GM18909 (cell line): Measurements from ENCODE around the gene CCBE1.
"Not testable (repeated sequence)": the region's sequence is repeated elsewhere in the genome, so short reads cannot be mapped to it uniquely, and the experiment has no call there.

Experiments used
- ATAC-seq: cut with Tn5 transposase; IDR thresholded peaks from one replicate; pipeline ENCODE4 v1.9.1; 2021; ENCODE audit warnings: mild to moderate bottlenecking; ENCODE audit not compliant: unreplicated experiment, poor library complexity

Gene CCBE1

DNA sequence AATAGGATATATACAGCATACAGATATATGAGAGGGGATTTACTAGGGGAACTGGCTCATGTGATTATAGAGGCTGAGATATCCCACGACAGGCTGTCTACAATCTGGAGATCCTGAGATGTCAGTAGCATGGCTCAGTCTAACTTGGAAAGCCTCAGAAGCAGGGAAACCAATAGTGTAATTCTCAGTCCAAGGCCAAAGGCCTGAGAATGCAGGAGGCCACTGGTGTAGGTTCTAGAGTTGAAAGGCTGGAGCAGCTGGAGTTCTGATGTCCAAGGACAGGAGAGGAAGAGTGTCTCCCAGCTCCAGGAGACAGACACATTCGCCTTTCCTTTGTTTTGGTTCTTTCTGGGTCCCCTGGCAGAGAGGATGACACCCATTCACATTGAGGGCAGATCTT, 20.1 kb upstream of the CCBE1 start:
- ATAC-seq, result no peak

DNA sequence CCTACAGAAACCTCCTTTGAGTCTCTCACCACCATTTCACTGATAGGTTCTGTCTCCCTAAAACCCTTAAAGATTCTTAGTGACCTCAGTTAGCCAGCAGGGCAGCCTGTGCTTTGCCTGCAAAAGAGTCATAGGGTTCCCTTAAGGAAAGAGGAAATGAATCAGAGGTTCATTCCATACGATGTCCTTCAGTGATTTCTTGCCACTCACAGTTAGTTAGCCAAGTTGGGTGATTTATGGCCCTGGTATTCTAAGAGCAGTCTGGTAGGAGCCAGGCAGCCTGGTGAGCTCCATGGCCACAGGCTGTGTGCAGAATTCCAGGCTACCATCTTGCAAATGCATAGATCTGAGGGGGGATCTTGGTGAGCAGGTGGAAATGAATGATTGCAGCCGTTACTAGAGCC, 18.7 kb upstream of the CCBE1 start:
- ATAC-seq, result no peak

DNA sequence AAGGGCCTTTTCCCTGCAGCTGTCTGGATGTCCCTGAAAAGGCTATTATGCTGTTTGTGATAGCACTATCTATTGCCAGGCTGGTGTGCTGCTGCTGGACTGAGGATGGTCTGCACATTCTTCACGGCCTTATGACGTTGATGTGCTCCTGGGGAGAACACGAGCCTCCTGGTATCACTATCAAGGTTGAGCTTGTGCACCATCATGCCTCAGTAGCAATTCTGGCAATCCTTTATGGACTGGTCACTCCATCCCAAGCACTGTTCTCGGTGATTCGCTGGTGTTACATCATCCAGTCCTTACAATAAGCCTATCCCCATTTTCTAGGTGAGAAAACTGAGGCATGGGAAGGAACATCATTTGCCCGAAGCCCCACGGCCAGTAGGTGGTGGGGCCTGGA, 18.2 kb upstream of the CCBE1 start:
- no peak for ATAC-seq

DNA sequence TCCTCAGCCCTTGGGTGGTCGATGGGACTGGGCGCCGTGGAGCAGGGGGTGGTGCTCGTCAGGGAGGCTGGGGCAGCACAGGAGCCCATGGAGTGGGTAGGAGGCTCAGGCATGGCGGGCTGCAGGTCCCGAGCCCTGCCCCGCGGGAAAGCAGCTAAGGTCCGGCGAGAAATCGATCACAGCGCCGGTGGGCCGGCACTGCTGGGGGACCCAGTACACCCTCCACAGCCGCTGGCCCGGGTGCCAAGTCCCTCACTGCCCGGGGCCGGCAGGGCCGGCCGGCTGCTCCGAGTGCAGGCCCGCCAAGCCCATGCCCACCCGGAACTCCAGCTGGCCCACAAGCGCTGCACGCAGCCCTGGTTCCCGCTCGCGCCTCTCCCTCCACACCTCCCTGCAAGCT, 16.9 kb upstream of the CCBE1 start:
- ATAC-seq, result not testable (repeated sequence)

DNA sequence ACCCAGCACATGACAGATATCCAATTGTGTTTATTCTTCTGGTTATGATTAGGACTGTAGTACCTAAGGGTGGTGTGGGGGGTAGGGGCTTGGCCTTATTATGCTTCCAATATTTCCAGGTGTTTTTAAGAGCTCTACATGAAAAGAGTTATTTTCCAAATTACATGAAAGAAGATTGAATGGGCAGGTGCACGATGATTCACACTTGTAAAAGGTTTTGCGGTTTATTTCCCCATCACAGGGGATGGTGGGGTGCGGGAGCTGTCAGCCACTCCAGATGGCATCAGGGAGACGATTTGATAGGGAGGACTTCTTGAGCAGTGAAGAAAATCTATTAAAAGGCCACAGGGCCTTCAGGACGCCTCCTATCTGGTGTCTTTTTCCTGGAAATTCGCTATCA, 15.1 kb upstream of the CCBE1 start:
- ATAC-seq, result no peak

DNA sequence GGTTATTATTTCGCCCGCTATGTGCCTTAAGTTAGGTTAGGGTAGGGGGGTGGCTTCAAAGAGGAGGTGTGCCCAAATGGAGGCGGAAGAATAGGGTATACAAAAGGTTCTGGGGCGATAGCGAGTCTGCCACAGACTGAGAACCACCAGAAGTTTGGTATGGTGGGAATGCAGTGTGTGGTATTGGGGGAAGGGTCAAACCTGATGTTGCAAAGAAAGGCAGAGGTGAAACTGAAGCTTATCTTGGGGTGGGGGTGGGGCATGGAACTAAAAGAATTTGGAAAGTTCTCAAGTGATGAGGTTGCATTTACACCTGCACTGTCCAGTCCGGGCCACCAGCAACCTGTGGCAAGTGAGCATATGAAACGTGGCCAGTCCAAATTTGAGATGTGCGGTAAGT, 11.8 kb upstream of the CCBE1 start:
- no peak for ATAC-seq

DNA sequence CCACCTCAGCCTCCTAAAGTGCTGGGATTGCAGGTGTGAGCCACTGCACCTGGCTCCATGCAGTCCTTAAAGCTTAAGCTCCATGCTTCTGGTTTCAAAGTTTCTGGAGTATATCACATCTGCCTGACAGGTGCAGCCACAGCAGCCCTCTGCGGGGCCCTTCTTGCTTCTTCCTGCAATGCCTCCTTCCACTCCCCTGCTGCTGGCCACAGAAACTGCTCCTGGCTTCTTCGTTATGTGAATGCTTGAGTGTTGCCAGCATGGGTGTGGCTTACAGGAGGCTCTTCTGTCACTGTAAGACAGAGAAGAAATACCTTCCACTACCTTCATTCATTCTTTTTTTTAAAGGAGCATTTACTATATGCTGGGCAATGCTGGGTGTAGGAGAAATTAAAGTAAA, 10.1 kb upstream of the CCBE1 start:
- ATAC-seq, result no peak

DNA sequence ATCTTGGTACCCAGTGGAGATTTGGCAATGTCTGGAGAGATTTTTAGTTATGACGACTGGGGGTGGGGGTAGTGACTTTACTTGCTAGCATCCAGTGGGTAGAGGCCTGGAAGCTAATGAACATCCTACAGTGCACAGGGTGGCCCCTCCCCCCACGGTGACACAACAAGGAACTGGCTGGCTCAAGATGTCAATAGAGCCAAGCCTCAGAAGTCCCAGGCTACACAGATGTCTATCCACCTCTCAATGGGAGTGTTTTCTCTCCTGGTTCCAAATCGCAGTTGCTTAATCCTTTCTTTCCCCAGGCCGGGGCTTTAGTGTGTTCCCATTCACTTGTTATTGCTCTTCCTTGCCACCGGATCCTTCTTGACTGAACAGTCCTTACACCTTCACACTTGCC, 9.3 kb upstream of the CCBE1 start:
- no peak for ATAC-seq

DNA sequence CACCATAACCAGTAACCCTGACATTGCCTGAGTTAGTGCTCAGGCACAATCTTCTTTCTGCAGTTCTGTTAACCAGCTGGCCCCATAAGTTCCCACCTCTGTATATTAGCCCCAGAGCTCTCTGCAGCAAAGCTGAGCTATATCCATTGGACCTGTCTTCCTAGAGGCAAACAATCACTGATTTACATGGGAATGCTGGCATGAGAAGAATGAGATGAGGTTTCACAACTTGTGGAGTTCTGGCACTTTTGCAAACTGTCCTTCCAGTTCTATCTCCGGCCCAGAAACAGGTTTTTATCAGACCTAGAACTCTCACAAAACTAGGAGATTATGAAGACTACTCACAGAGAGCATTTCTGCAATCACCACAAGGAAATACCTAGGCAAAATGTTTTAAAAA, 7.9 kb upstream of the CCBE1 start:
- ATAC-seq, result no peak

DNA sequence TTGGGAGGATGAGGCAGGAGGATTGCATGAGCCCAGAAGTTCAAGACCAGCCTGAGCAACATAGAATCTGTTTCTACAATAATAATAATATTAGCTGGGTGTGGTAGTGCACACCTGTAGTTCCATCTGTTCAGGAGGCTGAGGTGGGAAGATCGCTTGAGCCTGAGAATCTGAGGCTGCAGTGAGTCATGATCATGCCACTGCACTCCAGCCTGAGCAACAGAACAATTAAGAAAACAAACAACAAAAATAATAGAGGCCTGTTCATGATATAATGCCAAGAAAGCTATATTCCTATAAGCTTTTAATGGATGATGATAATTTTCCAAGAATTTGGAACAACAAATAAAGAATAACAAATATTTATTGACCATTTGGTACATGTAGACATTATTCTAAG, 6.9 kb upstream of the CCBE1 start:
- no peak for ATAC-seq

DNA sequence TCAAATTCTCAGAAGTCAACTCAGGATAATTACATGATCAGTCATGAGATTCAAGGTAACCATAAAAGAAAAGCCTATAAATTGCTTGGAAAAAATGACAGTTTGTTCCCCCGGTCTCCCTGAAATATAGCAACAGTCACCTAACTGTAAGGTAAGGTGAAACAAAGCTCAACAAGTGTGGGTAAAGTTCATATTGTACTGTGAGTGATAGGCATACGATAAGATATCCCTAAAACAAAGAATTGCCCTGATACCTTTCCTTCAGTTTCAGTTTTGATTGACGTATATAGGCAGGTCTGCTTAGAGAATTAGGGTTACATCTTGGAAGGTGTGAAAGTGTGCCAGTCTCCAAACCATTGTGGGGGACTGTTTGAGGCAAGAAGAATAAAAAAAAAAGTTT, 4.0 kb upstream of the CCBE1 start:
- no peak for ATAC-seq

DNA sequence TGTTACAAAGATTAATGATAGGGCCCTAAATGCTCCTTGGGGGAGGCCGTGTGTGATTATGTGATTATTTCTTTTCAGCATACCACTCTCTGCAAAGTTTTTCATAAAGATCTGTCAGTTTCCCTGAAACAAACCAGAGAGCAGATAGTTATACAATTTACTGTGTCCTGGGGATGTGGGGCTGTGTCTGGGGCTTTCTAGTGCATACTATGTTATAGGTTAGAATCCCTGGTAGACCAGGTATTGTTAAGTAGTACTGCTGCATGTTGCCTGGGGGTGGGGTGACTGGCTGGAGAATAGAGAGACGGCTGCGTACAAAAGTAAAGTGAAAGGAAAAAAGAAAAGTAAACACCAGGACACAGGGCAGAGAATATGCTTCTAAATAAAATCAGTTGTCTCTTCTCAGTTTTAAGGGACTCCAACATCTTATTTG, 3.3 kb upstream of the CCBE1 start:
- ATAC-seq, result no peak

DNA sequence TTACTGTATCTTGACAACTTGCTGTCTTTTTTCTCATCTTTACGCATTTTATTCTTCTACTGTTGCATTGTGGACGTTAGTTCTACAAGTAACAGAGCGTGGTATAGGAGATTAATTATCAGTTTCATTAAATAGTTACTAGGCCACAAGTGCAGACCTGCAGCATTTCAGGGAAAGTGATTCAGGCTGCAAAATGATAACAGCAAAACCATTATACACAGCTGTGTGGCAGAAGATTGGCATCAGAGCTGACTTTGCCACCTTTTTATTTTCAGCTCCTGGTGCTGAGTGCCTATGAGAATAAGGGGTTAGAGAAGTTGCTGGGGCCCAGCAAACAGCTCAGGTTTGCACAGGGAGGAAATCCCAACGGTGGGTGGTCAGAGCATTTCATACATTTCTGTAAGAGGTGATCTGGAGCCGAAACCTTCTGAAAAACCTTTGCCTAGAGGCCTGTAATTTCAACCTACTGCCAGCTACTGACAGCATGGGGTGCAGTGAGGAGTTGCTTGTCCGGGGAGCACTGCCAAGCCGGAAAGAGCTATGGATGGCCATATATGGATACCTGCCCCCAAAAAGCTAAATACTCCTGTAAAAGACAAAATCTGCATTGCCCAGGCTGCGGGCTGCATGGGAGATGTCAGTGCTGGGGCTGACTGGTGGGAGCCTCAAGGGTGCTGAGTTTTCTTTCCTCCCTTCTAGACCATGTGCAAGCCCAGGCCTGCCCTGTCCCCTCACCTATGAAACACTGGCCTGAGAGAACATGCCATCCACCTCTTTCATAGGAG, 2.7 kb upstream of the CCBE1 start:
- no peak for ATAC-seq

DNA sequence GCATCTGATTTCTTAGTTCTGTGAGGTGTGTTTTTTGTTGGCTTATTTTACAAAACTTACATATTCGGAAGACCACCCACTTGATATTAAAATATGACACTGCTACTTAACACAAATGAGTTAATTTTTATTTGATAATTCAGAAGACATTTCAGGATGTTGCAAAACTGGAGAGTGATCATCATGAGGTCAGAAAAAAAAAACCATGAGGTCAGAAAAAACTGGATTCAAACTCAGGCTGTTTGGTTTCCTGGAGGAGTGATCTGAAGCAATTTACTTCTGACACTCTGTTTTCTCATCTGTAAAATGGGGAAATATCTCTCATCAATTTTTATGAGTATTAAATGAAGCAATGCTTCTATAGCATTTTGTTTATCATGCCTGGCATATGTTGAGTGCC, 1.8 kb upstream of the CCBE1 start:
- no peak for ATAC-seq

DNA sequence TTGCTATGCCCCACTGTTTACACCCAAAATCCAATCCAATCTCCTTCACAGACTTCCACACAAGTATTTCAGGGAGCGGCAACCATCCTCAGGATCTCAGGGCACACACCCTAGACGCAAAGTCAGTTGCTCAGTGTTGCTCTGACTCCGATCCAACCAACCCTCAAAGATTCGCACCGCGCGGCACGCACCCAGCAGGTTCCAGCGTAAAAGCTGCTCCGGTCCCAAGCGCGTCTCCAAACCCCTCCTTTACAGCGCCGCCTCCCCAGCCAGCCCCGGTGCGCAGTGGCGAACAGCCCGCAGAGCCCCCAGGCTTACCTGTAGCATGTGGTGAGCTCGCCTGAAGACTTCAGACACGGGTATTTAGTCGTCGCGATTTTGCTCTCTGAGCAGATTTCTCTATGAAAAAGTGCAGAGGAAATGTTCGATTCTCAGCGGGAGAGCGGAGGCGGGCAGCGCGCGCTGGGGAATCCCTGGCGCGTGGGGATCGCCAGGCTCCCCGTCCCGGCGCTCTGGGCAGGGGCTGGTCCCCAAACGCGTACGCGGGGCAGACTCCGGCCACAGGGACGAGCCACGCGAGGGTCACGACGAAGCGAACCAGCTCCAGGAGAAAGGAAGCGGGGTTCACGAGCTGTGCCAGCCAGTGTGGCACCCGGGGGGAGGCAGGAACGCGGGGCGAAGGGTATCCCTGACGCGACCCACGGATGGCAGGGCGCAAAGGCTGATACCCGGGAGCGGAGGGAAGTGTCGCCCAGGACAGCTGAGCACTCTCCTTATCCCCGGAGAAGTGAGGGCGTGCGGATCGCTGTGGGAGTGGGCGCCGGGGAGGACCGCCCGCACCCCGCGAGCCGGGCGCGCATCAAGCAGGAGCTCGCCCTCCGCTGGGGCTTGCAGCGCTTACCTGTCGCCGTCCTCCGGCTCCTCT, 650 bp downstream of the CCBE1 start:
- ATAC-seq, result no peak

DNA sequence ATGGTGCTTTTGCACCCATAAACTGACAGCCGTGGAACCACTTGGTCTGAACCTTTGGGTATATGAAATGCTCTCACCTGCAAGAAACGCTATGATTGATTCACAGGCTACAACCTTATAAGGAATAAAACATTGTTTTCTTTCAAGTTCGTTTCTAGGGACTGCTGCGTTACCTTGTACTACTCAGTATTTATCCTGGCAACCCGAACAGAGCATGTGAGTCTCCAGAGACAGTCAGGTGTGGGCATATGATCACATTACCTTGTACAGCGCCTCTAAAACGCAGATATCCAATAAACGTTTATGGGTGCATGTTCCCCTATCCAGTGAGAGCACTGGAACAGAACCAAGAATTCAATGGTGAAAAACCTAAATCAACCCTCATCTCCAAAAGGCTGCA, 1.7 kb downstream of the CCBE1 start:
- no peak for ATAC-seq

DNA sequence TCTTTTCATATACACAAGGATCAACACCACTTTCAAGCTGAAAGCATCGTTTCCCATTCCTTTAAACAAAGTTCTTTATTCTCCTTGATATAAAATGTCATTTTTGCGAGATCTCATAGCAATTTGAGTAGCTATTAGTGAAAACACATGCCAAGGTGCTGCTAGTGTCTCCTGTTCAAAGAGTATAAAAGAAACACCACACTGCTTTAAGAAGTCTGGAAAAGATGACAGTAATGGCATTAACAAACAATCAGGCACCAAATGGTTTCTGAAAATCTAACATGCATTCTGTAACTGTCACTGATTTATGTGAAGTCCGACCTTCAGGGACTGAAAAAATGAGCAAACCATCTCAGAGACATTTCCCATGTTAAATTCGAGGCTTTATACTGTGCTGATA, 2.4 kb downstream of the CCBE1 start:
- ATAC-seq, result no peak

DNA sequence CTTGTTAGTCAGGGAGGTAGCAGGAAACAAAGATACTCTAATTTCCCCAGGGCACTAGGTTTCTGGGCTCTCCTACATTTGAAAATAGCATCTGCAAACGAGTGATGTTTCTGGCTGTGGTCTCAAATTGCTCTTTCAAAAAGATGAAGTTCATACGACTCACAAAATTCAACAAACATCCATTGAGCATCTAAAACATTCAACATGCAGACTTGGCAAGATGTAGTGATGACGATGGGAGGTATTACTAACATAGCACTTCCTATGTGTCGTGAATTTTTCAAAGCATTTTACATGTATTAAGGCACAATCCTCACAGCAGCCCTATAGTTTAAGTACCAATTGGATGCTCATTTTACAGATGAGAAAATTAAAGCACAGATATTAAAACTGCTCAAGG, 5.2 kb downstream of the CCBE1 start:
- ATAC-seq, result no peak

DNA sequence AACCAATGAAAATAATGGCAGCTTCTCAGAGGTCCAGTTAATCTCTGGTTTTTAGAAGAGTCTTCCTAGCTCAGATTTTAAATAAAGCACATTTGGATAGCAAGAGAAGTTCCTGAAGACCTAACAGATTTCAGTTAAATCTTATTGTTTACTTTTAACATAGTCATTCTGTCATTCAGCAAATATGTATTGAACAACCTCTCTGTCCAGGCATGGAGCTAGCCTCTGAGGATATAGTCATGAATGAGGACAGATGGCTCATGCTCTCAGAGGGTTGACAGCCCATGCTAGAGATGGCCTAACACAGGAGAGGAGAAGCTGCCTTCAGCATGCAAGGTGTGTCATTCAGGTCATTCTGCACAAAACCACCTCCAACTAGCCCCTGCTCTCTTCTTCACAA, 6.2 kb downstream of the CCBE1 start:
- ATAC-seq, result no peak

DNA sequence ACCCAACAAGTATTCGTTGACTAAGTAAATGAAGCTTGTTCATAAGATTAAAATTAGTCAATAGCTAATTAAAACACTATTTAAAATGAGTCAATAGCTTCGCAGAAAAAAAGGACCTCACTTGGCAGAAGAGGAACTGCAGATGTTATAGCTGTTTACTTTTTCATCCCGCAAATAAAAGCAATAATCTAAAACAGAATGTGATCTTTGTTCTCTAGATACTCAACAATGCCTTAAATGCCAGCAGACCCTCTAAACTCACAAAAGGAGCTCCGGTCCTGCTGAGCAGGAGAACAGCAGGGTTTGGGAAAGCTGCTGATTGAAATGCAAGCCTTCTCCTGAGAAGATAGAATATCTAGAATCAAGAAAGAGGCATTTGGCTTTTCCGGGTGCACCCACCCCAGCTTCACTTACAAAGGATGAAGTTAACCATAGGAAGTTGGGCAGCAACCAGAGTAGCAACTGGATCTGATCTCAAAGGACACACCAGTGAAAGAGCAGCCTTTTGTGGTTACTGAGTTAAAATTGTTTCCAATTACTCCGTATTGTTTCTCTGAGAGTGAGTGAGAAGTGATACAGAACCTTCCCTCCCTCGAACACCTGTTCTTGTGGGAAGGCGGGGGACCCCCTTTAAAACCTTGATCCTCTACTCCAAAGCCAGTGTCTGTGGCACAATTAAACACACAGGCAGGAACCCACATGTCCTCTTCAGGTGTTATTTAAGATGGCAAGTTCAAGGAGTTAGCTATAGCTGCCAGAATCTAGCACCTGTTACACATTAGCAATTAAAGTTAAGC, 6.8 kb downstream of the CCBE1 start:
- ATAC-seq, result no peak

DNA sequence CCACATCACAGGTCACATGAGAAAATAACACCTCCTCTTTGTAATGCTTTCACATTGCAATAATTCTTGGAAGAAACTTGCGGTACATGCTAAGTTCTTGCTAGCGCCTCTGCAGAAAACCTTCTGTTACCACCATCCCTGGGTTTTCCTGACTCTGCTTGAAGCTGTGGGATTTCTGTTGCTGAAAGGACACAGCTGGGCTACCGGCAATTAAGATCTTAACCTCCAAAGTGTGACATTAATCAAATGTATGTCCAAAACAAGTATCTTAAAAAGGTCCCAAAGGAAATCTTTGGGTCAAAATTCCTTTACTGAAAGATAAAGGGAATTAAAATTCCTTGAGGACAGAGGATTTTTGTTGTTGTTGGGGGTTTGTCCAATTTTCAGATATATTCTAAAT, 7.5 kb downstream of the CCBE1 start:
- ATAC-seq, result no peak
